RWPE1 (cell line): ENCODE results near the gene ARPC1B.
"Not testable (repeated sequence)": the region's sequence is repeated elsewhere in the genome, so short reads cannot be mapped to it uniquely, and the experiment has no call there.

Source experiments
- CTCF ChIA-PET: fragments of 350-600 bp; sonication (Branson Sonifier 250); formaldehyde crosslinking; extraction: SDS; loops from one replicate; lab custom pipeline; 2021; lab: Yijun Ruan, JAX
- POLR2A ChIA-PET: fragments of 400-600 bp; formaldehyde crosslinking; extraction: SDS; loops from one replicate; lab custom pipeline; 2020; ENCODE audit warnings: antibody characterized with exemption; ENCODE audit not compliant: low non-redundant PET; lab: Yijun Ruan, JAX
- DNase-seq: peaks from one replicate; pipeline ENCODE4 v3.0.0; 2012; ENCODE audit warnings: low spot score
- H3K27ac ChIP-seq: fragments of 450-650 bp; 2 replicates; pipeline ENCODE4 v1.5.1; 2017
- TF ChIP-seq, protein P1 (sequence below): fragments of 450-650 bp; conservative IDR thresholded peaks from 2 replicates; pipeline ENCODE4 v1.5.1; 2017; ENCODE audit warnings: low read depth, mild to moderate bottlenecking

The ARPC1B gene

GRCh38 chr7:99357701-99358490 lies 16.6 kb upstream of the ARPC1B start:
- no peak for DNase-seq
- ChIA-PET POLR2A (no interaction called here), CTCF (interaction anchor here (0.8 kb wide), 1 partner anchor 8 kb away, joined by 8 read pairs; no protein-coding TSS in a partner anchor)
- peak overlapping the region; percentile 11 for H3K27ac ChIP-seq
- TF ChIP-seq, protein P1, sequence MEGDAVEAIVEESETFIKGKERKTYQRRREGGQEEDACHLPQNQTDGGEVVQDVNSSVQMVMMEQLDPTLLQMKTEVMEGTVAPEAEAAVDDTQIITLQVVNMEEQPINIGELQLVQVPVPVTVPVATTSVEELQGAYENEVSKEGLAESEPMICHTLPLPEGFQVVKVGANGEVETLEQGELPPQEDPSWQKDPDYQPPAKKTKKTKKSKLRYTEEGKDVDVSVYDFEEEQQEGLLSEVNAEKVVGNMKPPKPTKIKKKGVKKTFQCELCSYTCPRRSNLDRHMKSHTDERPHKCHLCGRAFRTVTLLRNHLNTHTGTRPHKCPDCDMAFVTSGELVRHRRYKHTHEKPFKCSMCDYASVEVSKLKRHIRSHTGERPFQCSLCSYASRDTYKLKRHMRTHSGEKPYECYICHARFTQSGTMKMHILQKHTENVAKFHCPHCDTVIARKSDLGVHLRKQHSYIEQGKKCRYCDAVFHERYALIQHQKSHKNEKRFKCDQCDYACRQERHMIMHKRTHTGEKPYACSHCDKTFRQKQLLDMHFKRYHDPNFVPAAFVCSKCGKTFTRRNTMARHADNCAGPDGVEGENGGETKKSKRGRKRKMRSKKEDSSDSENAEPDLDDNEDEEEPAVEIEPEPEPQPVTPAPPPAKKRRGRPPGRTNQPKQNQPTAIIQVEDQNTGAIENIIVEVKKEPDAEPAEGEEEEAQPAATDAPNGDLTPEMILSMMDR, result no peak

DNA sequence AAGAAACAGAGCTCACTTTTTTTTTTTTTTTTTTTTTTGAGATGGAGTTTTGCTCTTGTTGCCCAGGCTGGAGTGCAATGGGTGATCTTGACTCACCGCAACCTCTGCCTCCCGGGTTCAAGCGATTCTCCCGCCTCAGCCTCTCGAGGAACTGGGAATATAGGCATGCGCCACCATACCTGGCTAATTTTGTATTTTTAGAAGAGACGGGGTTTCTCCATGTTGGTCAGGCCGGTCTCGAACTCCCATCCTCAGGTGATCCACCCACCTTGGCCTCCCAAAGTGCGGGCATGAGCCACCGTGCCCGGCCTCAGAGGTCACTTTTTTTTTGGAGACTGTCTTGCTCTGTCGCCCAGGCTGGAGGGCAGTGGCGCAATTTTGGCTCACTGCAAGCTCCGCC lies 16.0 kb upstream of the ARPC1B start:
- DNase-seq, CTCF ChIA-PET, POLR2A ChIA-PET, H3K27ac ChIP-seq: not testable (repeated sequence)

DNA sequence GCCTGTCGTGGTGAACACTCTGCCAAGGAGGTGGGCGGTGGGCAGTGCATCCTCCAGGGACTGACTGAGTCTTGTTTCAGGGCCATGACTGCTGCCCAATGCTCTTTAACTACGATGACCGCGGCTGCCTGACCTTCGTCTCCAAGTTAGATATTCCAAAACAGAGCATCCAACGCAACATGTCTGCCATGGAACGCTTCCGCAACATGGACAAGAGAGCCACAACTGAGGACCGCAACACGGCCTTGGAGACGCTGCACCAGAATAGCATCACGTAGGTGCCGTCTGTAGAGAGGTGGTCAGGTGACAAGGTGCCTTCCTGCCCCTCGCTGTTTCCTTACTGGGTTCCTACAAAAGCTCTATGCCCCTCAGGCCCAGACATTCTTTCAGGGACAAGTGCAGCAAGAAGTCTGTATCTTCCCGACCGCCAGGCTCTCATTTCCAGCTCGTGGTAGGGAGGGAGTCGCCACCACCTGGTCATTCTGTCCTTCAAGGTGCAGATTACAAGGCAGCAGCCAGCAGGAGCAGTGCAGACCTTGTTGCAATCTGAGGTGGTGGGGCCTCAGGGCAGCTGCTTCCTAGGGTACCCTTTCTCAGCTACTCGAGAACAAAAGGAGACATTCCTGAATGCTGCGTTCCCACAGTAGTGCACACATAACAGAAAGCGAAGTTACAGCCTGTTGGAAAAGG lies 14.9 kb upstream of the ARPC1B start:
- ChIA-PET CTCF (interaction anchor here (0.6 kb wide), 2 partner anchors 23 to 25 kb away, joined by 3 to 4 read pairs; no protein-coding TSS in a partner anchor), POLR2A (no interaction called here)
- TF ChIP-seq, protein P1, result no peak
- no peak for DNase-seq
- peak overlapping the region; percentile 8; the same call in 1 of the 2 replicates for H3K27ac ChIP-seq

GRCh38 chr7:99362801-99363200 lies 11.7 kb upstream of the ARPC1B start:
- CTCF ChIA-PET, result interaction anchor here (0.6 kb wide), 1 partner anchor 27 kb away, joined by 5 read pairs; no protein-coding TSS in a partner anchor
- POLR2A ChIA-PET, result interaction anchor here (0.6 kb wide), 1 partner anchor 46 kb away, joined by 3 read pairs; the partner anchor contains the start of gene BUD31
- TF ChIP-seq, protein P1, result no peak
- DNase-seq, result no peak
- H3K27ac ChIP-seq, result no peak overlapping the region

- H3K27ac ChIP-seq, result no peak overlapping the region
- DNase-seq, result no peak
- POLR2A ChIA-PET, result no interaction called here
- TF ChIP-seq, protein P1, result no peak
- CTCF ChIA-PET, result interaction anchor here (0.6 kb wide), 1 partner anchor 27 kb away, joined by 5 read pairs; no protein-coding TSS in a partner anchor
These were observed 11.2 kb upstream of the ARPC1B start for GRCh38 chr7:99363286-99363685.

DNA sequence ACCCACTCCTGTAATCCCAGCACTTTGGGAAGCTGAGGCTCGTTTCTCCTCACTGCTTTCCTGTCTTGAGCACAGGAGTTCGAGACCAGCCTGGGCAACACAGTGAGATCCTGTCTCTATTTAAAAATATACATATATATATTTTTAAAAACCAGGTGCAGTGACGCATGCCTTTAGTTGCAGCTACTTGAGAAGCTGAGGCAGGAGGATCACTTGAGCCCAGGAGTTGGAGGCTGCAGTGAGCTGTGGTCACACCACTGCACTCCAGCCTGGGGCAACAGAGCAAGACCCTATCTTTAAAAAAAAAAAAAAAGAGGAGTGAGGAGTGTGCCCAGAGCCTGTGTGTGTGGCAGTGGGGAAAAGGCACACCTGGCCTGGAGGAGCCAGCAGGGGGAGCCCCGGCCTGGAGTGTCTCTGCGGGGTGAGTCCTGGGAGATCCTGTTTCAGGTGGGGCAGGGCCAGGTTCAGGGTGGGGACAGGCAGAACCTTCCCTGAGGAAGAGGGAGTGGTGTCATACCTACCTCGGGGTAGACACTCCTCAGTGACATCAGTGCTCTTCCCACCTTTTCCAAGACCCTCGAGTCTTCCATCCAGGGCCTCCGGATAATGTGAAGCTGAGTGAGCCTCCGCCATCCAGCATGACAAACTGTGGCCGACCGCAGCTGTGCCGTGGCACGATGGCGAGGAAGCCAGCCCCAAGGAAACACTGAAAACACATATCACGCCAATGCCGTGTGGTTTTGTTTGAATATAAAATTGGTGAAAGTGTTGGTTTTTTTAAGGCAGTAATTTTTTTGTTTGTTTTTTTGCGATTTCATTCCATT lies 9.0 kb upstream of the ARPC1B start:
- TF ChIP-seq, protein P1, result peak; percentile 80
- POLR2A ChIA-PET, result no interaction called here
- CTCF ChIA-PET, result interaction anchor here (0.5 to 0.8 kb wide), 9 partner anchors 8 to 138 kb away, joined by 3 to 8 read pairs (median 3); no protein-coding TSS in a partner anchor
- H3K27ac ChIP-seq, result peak overlapping the region; percentile 41
- DNase-seq, result peak; percentile 63
